ENCODE data around the gene LSM6.
A peak's percentile ranks its signal among the peaks of the same experiment; 100 is the strongest.

Gene LSM6

GRCh38 chr4:146175541-146176453 is at the start of gene LSM6:
Gene LSM6 (plus strand): TSS chr4:146175718. CDS start chr4:146182922, 7,204 bp downstream.
- DNase-seq (ENCODE audit: low read depth, low spot score): peak; percentile 47

- no peak for DNase-seq (ENCODE audit: low read depth, low spot score)
Observed at GRCh38 chr4:146132445-146132844, 43.1 kb upstream of the LSM6 start.

- peak; percentile 24 for DNase-seq (ENCODE audit: low read depth, low spot score)
Observed at GRCh38 chr4:146134761-146135445, 40.6 kb upstream of the LSM6 start.

DNA sequence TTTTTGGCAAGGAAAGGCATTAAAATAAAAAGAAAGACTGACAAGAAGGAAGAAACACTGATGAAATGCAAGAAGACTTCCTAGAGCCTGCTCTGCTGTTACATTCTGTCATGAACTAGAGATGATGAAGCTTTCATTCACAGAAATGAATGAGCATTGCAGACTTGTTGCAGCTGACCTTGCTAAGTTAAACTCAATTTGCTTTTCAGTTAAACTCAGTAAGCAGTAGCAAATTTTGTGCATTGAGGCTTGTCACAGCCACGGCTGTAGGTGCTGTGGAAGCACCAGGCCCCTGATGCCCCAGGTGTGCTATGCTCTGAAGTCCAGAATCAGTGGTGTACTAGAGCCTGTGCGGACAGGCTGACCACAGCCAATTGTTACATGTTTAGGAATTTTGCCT is 39.6 kb upstream of the LSM6 start:
- DNase-seq (ENCODE audit: low read depth, low spot score): no peak

GRCh38 chr4:146142768-146143167 is 32.8 kb upstream of the LSM6 start:
- no peak for DNase-seq (ENCODE audit: low read depth, low spot score)

GRCh38 chr4:146143888-146144287 is 31.6 kb upstream of the LSM6 start:
- no peak for DNase-seq (ENCODE audit: low read depth, low spot score)

GRCh38 chr4:146146918-146147317 is 28.6 kb upstream of the LSM6 start:
- DNase-seq (ENCODE audit: low read depth, low spot score): no peak

GRCh38 chr4:146148021-146148420 is 27.5 kb upstream of the LSM6 start:
- DNase-seq (ENCODE audit: low read depth, low spot score): no peak

- DNase-seq (ENCODE audit: low read depth, low spot score): no peak
Observed at GRCh38 chr4:146154057-146154456, 21.5 kb upstream of the LSM6 start.

DNA sequence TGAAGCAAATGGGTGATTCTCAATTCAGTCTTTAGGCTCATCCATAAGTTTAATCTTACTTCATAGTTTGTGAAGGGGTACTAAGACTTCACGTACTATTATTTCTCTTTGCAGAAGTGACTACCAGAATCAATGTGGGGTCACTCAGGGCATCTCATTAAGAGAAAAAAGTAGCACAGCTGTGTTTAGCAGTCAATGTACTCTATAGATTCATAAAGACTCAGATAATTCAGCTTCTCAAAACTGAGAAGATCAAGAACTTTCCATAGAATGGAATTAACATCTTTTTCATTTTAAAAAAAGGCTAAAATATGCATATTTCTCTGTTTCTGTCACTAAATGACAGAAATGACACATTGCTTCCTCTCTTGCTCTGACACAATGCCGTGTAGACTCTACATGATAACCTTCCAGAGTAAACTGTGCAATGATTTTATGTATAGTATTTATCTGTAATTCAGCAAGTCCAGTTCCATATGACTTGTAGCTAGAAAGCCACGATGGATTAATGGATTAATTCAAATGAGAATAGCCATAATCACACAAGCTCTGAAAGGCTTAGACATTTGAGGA is 20.3 kb upstream of the LSM6 start:
- no peak for DNase-seq (ENCODE audit: low read depth, low spot score)

GRCh38 chr4:146158036-146158745 is 17.3 kb upstream of the LSM6 start:
- no peak for DNase-seq (ENCODE audit: low read depth, low spot score)

GRCh38 chr4:146159384-146160058 is 16.0 kb upstream of the LSM6 start:
- no peak for DNase-seq (ENCODE audit: low read depth, low spot score)

GRCh38 chr4:146161243-146161642 is 14.3 kb upstream of the LSM6 start:
- DNase-seq (ENCODE audit: low read depth, low spot score): no peak

DNA sequence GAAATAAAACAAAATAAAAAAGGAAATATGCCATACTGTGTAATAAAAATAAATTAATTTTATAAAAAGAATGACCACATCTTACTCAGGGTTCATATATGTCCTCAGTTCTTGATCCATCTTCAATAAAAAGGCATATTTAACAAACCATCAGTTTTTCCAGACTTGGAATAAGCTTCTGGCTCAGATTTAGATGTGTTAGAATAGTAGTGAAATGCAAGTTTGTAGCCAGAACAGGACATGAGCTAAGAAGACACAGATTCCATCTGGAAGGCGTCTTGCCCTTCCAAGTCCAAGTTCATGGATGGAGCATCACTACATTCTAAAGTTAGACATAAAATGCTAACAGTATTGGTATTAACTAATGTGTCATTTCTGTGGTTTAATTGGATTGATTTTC is 10.3 kb upstream of the LSM6 start:
- no peak for DNase-seq (ENCODE audit: low read depth, low spot score)

DNA sequence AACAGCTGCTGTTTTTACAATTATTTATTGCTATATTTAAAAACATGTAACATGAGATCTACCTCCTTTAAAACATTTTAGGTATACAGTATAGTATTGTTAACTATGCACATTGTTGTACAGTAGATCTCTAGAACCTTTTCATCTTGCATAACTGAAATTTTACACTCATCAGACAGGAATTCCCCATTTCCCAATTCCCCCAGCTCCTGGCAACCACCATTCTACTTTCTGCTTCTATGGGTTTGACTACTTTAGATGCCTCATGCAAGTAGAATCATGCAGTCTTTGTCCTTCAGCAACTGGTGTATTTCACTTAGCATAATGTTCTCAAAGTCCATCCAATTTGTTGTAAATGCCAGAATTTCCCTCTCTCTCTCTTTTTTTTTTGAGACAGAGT is 9.7 kb upstream of the LSM6 start:
- DNase-seq (ENCODE audit: low read depth, low spot score): no peak

DNA sequence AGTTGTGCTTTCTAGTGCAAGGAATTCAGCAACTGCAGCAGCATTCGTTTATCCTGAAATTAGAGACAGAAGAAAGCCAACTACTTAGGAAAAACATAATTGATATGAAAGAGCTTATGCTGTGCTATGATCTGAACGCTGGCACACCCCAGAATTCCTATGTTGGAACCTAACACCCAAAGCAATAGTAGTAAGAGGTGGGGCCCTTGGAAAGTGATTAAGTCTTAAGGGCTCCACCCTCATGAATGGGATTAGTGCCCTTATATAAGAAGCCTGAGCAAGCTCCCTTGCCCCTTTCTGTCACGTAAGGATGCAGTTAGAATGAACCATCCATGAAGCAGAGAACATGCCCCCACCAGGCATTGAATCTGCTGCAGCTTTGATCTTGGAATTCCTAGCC is 5.4 kb upstream of the LSM6 start:
- DNase-seq (ENCODE audit: low read depth, low spot score): no peak

- no peak for DNase-seq (ENCODE audit: low read depth, low spot score)
Observed at GRCh38 chr4:146176891-146177290, 1.4 kb downstream of the LSM6 start.

DNA sequence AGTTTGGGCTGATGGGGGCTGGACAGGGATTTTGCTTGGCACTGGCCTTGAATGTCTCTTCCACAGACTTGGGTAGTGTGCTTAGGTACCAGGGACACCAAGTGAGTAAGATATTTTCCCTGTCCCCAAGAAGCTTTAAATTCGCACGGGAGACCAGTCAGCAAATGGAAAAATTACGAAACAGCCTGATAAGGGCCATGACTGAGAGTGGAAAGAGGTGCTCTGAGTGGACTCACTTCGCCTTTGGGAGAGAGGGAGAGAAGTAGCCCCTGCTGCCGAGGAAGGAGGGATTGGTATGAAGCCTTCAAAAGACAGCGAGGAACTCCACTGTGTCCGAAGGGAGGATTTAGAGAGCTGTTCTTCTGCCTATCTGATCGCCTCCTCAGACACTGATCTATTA is 2.6 kb downstream of the LSM6 start:
- no peak for DNase-seq (ENCODE audit: low read depth, low spot score)

GRCh38 chr4:146179784-146180370 is 4.4 kb downstream of the LSM6 start:
- DNase-seq (ENCODE audit: low read depth, low spot score): no peak

GRCh38 chr4:146182443-146182842 is 6.9 kb downstream of the LSM6 start:
- DNase-seq (ENCODE audit: low read depth, low spot score): no peak

- no peak for DNase-seq (ENCODE audit: low read depth, low spot score)
Observed at GRCh38 chr4:146183209-146183608, 7.7 kb downstream of the LSM6 start.

Measured in brain pericyte (primary cell).